ENCODE results near the gene OPTC. TPM values are rescaled to one million over a fixed set of nuclear protein-coding genes. Genes with fewer than 3 reads are reported as not detected.
A peak's percentile ranks its signal among the peaks of the same experiment; 100 is the strongest.

Gene OPTC
- total RNA-seq, 3 donors from 2014 or later (not counting 1 experiment from before 2014, with no cell fraction given) = not detected

DNA sequence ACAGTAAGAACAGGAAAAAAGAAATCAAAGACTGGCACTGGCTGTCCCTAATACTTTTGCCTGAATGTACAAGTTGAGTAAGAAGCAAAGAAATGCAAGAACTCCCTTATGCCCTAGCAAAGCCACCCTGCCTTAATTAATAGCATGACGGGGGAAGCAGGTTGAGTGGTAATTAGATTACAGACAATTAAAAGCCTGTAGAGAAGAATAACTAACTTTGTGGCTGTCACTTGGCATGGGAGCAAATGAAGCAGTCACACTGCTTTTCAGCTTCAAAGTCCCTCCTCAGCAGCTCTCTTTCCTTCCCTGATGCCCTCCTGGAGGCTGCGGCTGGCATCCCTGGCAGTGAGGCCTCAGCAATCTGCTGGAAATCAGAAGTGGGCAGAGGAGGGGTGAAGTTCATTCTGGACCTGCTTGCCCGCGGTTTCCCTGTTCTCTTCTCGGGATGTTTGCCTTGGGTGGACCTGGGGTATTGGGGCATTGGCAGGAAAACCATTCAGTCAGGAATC lies 3.4 kb downstream of the OPTC start:
- no peak for ATAC-seq
- no peaks in the 10 kb centered on the region for H3K27me3 ChIP-seq (ENCODE audit: control insufficient read depth, insufficient read depth, low read length)
- 91% methylated on average over 4 of the region's 5 CpGs for WGBS (ENCODE audit: insufficient coverage)
- Mint-ChIP-seq H3K9me3 (no peaks in the 10 kb centered on the region), H3K36me3 (no peaks in the 10 kb centered on the region), H3K4me3 (no peak overlapping the region), H3K27me3 (ENCODE audit: low read depth in 2 of 2) (peaks cover 3 to 6% of the 10 kb centered on the region in 2 donors), H3K4me1 (no peaks in the 10 kb centered on the region), H3K27ac (no peak overlapping the region)
- no peak for DNase-seq
- TF ChIP-seq, protein P1, sequence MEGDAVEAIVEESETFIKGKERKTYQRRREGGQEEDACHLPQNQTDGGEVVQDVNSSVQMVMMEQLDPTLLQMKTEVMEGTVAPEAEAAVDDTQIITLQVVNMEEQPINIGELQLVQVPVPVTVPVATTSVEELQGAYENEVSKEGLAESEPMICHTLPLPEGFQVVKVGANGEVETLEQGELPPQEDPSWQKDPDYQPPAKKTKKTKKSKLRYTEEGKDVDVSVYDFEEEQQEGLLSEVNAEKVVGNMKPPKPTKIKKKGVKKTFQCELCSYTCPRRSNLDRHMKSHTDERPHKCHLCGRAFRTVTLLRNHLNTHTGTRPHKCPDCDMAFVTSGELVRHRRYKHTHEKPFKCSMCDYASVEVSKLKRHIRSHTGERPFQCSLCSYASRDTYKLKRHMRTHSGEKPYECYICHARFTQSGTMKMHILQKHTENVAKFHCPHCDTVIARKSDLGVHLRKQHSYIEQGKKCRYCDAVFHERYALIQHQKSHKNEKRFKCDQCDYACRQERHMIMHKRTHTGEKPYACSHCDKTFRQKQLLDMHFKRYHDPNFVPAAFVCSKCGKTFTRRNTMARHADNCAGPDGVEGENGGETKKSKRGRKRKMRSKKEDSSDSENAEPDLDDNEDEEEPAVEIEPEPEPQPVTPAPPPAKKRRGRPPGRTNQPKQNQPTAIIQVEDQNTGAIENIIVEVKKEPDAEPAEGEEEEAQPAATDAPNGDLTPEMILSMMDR (IDR thresholded peaks at IDR 0.05) = no peak
- intact Hi-C loops (cut with micrococcal nuclease) = no loop called here
- H3K27ac ChIP-seq (ENCODE audit: low read length) = no peak overlapping the region
- H3K4me1 ChIP-seq (ENCODE audit: control insufficient read depth, insufficient read depth, low read length) = no peaks in the 10 kb centered on the region
- no peaks in the 10 kb centered on the region for H3K9me3 ChIP-seq (ENCODE audit: control insufficient read depth, insufficient read depth, low read length)
- H3K4me3 ChIP-seq (ENCODE audit: low read length) = no peak overlapping the region
- no peaks in the 10 kb centered on the region for H3K36me3 ChIP-seq (ENCODE audit: control insufficient read depth, insufficient read depth, low read length)

DNA sequence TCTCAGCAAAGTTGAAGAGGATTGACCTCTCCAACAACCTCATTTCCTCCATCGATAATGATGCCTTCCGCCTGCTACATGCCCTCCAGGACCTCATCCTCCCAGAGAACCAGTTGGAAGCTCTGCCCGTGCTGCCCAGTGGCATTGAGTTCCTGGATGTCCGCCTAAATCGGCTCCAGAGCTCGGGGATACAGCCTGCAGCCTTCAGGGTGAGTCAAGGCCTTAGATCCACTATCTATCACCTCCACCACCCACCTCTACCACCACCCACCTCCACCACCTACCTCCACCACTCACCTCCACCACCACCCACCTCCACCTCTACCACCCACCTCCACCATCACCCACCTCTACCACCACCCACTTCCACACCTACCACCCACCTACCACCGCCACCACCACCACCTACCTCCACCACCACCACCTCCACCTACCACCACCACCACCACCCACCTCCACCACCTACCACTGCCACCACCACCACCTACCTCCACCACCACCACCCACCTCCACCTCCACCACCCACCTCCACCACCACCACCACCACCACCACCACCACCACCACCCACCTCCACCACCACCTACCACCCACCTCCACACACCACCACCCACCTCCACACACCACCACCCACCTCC lies 5.8 kb downstream of the OPTC start:
- H3K4me1 Mint-ChIP-seq = peaks cover 0 to 4% of the 10 kb centered on the region in 2 donors
- Histone ChIP-seq H3K36me3 (ENCODE audit: control insufficient read depth, insufficient read depth, low read length) (no peaks in the 10 kb centered on the region), H3K27me3 (ENCODE audit: control insufficient read depth, insufficient read depth, low read length) (no peaks in the 10 kb centered on the region), H3K4me3 (ENCODE audit: low read length) (no peak overlapping the region), H3K4me1 (ENCODE audit: control insufficient read depth, insufficient read depth, low read length) (peaks cover 3% of the 10 kb centered on the region), H3K27ac (ENCODE audit: low read length) (no peak overlapping the region), H3K9me3 (ENCODE audit: control insufficient read depth, insufficient read depth, low read length) (no peaks in the 10 kb centered on the region)
- H3K27me3 Mint-ChIP-seq (ENCODE audit: low read depth in 2 of 2) = peaks cover 0 to 10% of the 10 kb centered on the region in 2 donors
- ATAC-seq (no peak), DNase-seq (no peak)
- TF ChIP-seq, protein P1 (IDR thresholded peaks at IDR 0.05) = no peak
- intact Hi-C loops (cut with micrococcal nuclease) = no loop called here
- no peaks in the 10 kb centered on the region for H3K36me3 Mint-ChIP-seq
- H3K4me3 Mint-ChIP-seq = no peak overlapping the region
- peak overlapping the region in 1 of 2 donors; percentile 31 for H3K27ac Mint-ChIP-seq
- WGBS (ENCODE audit: insufficient coverage) = 94% methylated on average over 6 of the region's 7 CpGs
- no peaks in the 10 kb centered on the region for H3K9me3 Mint-ChIP-seq

GRCh38 chr1:203500279-203500678 lies 6.3 kb downstream of the OPTC start:
- Histone ChIP-seq H3K4me3 (ENCODE audit: low read length) (no peak overlapping the region), H3K27ac (ENCODE audit: low read length) (no peak overlapping the region), H3K27me3 (ENCODE audit: control insufficient read depth, insufficient read depth, low read length) (no peaks in the 10 kb centered on the region), H3K9me3 (ENCODE audit: control insufficient read depth, insufficient read depth, low read length) (no peaks in the 10 kb centered on the region), H3K36me3 (ENCODE audit: control insufficient read depth, insufficient read depth, low read length) (no peaks in the 10 kb centered on the region), H3K4me1 (ENCODE audit: control insufficient read depth, insufficient read depth, low read length) (peaks cover 3% of the 10 kb centered on the region)
- Mint-ChIP-seq H3K27ac (no peak overlapping the region), H3K4me1 (peaks cover 0 to 4% of the 10 kb centered on the region in 2 donors), H3K4me3 (no peak overlapping the region), H3K27me3 (ENCODE audit: low read depth in 2 of 2) (peaks cover 0 to 10% of the 10 kb centered on the region in 2 donors), H3K36me3 (no peaks in the 10 kb centered on the region), H3K9me3 (no peaks in the 10 kb centered on the region)
- TF ChIP-seq, protein P1 (IDR thresholded peaks at IDR 0.05) = no peak
- intact Hi-C loops (cut with micrococcal nuclease) = no loop called here
- WGBS (ENCODE audit: insufficient coverage) = 97% methylated on average over 1 of the region's 1 CpG
- ATAC-seq = no peak
- no peak for DNase-seq
